NCI-H2107 treated with DMSO at 0.1 percent for 48 hours (cell line): ENCODE results near the gene SYTL5.
"Not testable (repeated sequence)": the region's sequence is repeated elsewhere in the genome, so short reads cannot be mapped to it uniquely, and the experiment has no call there.

Experiments
- DNase-seq: peaks from one replicate; lab custom pipeline; 2025; ENCODE audit not compliant: unreplicated experiment; lab: John Stamatoyannopoulos, UW

Gene SYTL5

GRCh38 chrX:38006291-38006690, at the start of gene SYTL5:
Gene SYTL5 (plus strand): TSS chrX:38006553. CDS start chrX:38033890, 27,337 bp downstream.
- DNase-seq: peak; percentile 24

DNA sequence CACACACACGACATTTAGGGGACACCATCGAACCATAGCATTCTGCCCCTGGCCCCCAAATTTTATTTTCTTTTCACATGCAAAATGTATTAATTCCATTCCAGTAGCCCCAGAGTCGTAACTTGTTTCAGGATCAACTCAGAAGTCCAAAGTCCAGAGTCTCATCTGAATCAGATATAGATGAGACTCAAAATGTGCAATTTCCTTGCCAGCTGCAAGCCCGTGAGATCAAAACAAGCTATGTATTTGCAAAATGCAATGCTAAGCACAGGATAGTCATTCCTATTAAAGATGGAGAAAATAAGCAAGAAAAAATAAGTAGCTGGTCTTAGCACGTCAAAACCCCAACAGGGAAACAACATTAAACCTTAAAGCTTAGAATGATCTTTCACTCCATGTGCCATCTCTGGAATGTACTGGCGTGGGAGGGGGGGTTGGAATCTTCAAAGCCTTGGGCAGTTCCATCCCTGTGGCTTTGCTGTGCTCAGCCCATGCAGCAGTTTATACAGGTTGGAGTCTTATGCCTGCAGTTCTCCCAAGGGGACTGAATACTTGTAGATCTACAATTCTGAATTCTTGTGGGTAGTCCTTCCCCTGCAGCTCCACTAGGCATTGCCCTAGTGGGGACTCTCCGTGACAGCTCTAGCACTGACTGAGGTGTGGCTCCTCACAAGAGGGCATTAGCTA, 47.7 kb upstream of the SYTL5 start:
- DNase-seq: no peak

DNA sequence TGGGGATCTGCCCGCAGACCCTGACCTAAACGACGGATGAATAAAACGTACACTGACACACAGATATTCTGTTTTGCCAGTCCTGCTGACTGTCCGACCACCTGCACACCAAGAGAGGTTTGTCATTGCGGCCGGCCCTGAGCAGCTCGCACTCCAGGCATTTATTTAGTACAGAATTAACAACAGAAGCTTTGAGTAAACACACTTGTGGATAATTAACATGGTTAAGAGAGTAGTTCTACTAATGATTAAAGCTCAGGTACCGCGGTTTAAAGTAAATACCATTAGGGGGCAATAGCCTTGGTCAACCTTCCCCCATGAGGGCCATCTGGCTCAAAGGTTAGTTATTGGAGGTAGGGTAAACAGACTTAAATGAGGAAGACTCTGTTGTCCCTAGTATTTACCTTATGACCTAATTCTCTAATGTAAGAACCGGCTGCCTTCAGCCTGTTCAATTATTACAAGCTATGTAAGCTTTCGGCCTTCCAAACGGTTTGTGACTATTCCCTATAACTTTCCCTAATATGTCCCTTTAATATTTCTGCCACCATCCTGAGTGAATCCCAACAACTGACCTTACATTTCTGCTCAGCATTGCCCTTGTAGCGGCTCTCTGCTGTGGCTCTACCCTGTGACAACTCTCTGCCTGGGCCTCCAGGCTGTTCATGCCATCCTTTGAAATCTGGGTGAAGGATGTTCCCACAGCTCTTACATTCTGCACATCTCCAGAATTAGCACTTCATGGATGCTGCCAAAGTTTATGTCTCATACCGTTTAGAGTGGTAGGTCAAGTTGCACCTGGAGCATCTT, 46.9 kb upstream of the SYTL5 start:
- DNase-seq: no peak

GRCh38 chrX:37961118-37961517, 45.2 kb upstream of the SYTL5 start:
- DNase-seq: no peak

- DNase-seq: no peak
Measured at GRCh38 chrX:37967714-37968113, 38.6 kb upstream of the SYTL5 start.

DNA sequence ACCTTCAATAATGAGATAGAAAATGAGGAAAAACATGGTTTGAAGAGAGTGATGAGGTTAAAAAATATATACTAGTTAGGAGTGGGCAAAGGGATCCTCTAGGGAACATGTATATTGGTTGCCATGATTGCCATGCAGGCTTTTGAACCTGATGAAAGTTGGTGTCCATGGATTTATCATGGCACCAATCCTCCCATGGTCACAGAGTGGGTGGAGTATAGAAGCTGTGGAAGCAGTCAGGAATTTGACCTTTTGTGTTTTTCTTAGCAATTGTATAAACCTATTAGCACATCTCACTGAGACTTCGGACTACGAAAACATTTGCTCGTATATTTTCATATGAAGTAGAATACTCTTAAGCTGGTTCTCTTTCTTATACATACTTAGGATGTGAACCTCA, 30.9 kb upstream of the SYTL5 start:
- no peak for DNase-seq

DNA sequence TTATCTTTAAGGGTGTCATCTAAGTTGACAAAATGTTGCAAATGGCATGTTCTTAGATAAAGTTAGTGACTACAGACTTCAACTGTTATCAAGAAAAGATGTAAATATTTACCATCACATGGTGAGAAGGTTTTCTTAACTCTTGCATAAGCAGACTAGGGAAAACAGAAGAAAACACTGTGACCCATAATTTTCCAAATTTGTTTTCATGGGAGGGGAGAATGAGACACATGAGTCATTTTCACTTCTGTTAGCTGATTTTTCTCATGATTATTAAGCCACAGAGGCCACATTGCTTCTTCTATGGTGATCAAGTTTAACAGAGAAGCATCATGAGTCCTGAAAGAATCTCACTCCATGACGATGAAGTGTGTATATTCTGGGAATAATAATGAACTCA, 30.2 kb upstream of the SYTL5 start:
- DNase-seq: no peak

DNA sequence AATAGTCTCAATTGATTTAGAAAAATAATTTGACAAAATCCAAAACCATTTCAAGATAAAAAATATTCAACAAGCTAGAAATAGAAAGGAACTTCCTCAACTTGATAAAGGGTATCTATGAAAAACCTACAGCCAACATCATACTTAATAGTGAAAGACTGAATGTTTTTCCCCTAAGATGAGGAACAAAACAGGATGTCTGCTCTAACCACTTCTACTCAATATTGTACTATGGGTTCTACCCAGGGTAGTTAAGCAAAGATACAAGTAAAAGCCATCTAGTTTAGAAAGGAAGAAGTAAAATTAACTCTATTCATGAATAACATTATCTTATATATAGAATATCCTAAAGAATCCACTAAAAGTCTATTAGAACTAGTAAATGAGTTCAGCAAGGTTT, 21.5 kb upstream of the SYTL5 start:
- no peak for DNase-seq

- no peak for DNase-seq
Measured at GRCh38 chrX:37986893-37987292, 19.5 kb upstream of the SYTL5 start.

DNA sequence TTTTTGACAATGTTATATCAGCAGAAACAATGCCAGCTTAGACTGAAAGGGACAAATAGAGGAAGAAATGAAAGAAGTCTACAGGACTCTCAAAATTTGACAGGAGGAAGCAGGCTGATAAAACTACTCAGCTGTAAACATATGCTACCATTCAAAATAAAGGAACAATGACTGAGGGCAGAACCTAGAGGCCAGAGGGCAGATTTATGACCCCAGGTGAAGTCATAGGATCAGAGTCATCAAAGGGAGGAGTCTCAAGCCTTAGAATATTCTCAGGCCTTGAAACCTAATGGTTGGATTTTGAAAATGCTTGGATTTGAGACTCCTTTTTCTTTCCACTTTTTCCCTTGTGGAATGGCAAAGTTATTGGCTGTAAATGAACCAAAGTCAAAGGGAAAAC, 17.0 kb upstream of the SYTL5 start:
- DNase-seq: no peak

GRCh38 chrX:37991303-37991702, 15.1 kb upstream of the SYTL5 start:
- DNase-seq: not testable (repeated sequence)

GRCh38 chrX:37993176-37993575, 13.2 kb upstream of the SYTL5 start:
- DNase-seq: no peak

GRCh38 chrX:37993837-37994619, 12.3 kb upstream of the SYTL5 start:
- peak; percentile 59 for DNase-seq

- no peak for DNase-seq
Measured at GRCh38 chrX:37995428-37995827, 10.9 kb upstream of the SYTL5 start.

GRCh38 chrX:37997096-37997495, 9.3 kb upstream of the SYTL5 start:
- DNase-seq: no peak

- DNase-seq: peak; percentile 83
Measured at GRCh38 chrX:37998586-37999262, 7.6 kb upstream of the SYTL5 start.

- DNase-seq: no peak
Measured at GRCh38 chrX:38000706-38001105, 5.6 kb upstream of the SYTL5 start.

DNA sequence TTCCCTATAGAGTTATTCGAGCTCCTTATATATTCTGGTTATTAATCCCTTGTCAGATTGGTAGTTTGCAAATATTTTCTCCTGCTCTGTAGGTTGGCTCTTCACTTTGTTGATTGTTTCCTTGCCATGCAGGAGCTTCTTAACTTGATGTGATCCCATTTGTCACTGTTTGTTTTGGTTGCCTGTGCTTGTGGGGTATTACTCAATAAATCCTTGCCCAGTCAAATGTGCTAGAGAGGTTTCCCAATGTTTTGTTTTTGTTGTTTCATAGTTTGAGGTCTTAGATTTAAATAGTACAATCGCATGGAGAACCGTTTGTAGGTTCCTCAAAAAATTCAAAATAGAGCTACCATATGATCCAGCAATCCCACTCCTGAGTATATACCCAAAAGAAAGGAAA, 2.3 kb upstream of the SYTL5 start:
- DNase-seq: no peak

DNA sequence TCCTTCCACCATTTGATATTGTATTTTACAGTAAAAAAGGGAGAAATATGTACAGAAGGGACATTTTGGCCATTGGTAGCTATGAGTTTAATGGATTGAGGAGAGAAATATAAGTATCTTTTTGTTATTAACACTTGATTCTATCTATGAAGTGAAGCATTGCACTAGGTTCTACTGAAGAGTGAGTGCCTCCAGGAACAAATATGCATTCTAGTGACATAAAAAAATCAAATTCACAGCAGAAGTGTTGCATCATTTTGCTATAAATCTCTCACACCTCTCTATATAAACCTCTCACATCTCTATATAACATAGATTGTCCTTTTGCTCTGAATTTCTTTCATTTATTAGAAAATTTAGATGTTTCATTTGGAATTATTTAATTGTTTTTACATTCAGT, 425 bp downstream of the SYTL5 start:
- DNase-seq: no peak

DNA sequence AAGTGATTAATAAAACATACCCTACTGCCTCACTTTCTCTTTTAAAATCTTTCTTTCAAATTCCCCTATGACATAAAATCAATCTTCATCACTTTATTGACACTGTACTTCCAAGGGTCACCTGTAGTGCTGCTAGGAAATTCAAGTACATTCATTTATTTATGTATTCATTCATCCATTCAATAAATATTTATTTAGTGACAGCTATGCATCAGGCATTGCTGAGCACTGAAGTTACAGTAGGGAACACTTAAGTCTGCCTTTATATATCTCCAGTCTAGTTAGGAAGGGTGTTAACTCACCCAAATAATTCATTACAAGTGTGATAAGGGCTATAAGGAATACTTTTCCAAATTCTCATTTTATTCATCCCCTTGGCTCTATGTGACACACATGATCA, 2.3 kb downstream of the SYTL5 start:
- DNase-seq: no peak

- no peak for DNase-seq
Measured at GRCh38 chrX:38009641-38010040, 3.3 kb downstream of the SYTL5 start.
